Measurements from ENCODE around the gene MYO18A. TPM values are rescaled to one million over a fixed set of nuclear protein-coding genes. Genes with fewer than 3 reads are reported as not detected.

Gene MYO18A
- polyA plus RNA-seq, 1 donor (not counting 4 experiments of a cell fraction or from before 2014, with no cell fraction given) = 20.0 TPM

DNA sequence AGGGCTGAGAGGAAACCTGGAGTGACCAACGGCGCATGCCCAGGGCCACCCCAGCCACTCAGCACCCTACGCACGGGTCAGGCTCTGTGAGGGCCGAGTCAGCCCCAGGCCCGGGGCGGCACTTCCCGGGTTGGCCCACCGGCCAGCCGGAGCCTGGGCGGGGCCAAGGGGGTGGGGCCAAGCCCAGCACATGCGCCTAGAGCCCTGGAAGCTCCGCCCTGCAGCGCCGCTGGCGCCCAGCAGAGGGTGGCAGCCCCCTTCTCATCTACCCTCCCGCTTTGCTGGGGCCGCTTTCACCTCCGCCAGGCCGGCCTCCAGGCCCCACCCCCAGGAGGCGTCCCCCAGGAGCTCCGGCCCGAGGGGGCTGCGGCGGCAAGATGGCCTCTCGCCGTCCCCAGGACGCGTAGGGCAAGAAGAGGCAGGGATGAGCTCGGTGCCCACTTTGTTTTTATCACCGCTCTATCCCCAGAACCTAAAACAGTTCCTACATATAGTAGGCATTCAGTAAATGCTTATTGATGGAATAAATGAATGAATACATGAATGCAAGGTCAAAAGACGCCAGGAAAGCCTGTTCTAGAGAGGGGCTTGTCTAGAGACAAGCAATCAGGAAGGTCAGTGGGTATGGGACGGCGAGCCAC, 31.3 kb downstream of the MYO18A start:
- dilution Hi-C loops (cut with MboI; ENCODE audit: extremely low pct_ligation_motif_present, low sequenced_read_pairs) = no loop called here
- Histone ChIP-seq H3K9me1 (ENCODE audit: control insufficient read depth, extremely low read depth, insufficient read depth, low read length) (no peaks in the 10 kb centered on the region), H2AFZ (ENCODE audit: control insufficient read depth, low read length) (peak overlapping the region; percentile 40), H3K4me2 (ENCODE audit: control insufficient read depth, extremely low read depth, insufficient read depth, low read depth, low read length) (peak overlapping the region; percentile 84), H3K4me3 (ENCODE audit: control insufficient read depth in 2 of 3, extremely low read depth in 1 of 3, insufficient read depth in 2 of 3, low read depth in 1 of 3, low read length in 3 of 3) (peak overlapping the region in 2 of 3 experiments; percentile 48 to 53), H3K9ac (ENCODE audit: control insufficient read depth, extremely low read depth, insufficient read depth, low read length) (peak overlapping the region; percentile 78), H3K4me1 (ENCODE audit: control insufficient read depth, extremely low read depth, insufficient read depth, low read length) (peaks cover 76% of the 10 kb centered on the region), H3K79me2 (ENCODE audit: control insufficient read depth, insufficient read depth, low read length) (peaks cover 53% of the 10 kb centered on the region), H4K20me1 (ENCODE audit: control insufficient read depth, extremely low read depth, insufficient read depth, low read length) (no peaks in the 10 kb centered on the region), H3K36me3 (ENCODE audit: control insufficient read depth in 2 of 2, extremely low read depth in 1 of 2, insufficient read depth in 2 of 2, low read length in 2 of 2) (peaks cover 2 to 21% of the 10 kb centered on the region in 2 experiments), H3K27ac (ENCODE audit: control insufficient read depth, insufficient read depth, low read length) (peak overlapping the region; percentile 89), H3K27me3 (ENCODE audit: control insufficient read depth, extremely low read depth, insufficient read depth, low read length) (no peaks in the 10 kb centered on the region), H3K9me3 (ENCODE audit: control insufficient read depth, low read depth, low read length) (no peaks in the 10 kb centered on the region)
- no peak for TF ChIP-seq EZH2 (IDR thresholded peaks at IDR 0.05; ENCODE audit: low read length)
- TF ChIP-seq, protein P1, sequence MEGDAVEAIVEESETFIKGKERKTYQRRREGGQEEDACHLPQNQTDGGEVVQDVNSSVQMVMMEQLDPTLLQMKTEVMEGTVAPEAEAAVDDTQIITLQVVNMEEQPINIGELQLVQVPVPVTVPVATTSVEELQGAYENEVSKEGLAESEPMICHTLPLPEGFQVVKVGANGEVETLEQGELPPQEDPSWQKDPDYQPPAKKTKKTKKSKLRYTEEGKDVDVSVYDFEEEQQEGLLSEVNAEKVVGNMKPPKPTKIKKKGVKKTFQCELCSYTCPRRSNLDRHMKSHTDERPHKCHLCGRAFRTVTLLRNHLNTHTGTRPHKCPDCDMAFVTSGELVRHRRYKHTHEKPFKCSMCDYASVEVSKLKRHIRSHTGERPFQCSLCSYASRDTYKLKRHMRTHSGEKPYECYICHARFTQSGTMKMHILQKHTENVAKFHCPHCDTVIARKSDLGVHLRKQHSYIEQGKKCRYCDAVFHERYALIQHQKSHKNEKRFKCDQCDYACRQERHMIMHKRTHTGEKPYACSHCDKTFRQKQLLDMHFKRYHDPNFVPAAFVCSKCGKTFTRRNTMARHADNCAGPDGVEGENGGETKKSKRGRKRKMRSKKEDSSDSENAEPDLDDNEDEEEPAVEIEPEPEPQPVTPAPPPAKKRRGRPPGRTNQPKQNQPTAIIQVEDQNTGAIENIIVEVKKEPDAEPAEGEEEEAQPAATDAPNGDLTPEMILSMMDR (optimal IDR thresholded peaks at IDR 0.05 in 1 of 3, IDR thresholded peaks at IDR 0.05 in 1 of 3, conservative IDR thresholded peaks at IDR 0.05 in 1 of 3; ENCODE audit: extremely low read depth in 1 of 3, insufficient read depth in 2 of 3, low read length in 3 of 3) = peak; percentile 68 to 96 (median 93)
- FAIRE-seq (no peak), DNase-seq (ENCODE audit: low read depth, low spot score) (peak; percentile 66)

DNA sequence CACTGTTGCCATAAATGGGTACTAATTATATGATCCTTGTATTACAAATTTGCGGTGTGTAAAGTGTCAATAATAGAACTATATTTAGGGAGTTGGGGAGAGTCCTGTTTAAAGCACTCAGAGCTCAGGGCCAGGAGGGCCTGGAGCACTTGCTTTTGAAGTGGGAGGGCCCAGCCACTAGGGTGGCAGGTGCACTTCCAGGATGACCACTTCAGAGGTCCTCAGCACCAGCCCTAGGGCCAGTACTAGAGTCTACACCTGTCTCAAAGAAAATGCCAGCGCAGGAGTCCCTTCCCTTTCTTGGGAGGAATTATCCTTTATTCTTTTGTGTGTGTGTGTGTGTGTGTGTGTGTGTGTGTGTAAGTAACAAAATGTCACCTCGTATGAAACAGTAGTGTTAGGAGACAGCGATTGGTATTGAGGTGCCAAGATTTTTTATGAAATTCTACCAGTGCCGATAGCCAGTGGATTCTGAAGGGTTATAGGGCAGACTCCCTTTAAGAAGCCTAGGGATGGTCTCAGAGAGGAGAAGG, 31.9 kb downstream of the MYO18A start:
- no peak for TF ChIP-seq EZH2 (IDR thresholded peaks at IDR 0.05; ENCODE audit: low read length)
- TF ChIP-seq, protein P1 (optimal IDR thresholded peaks at IDR 0.05 in 1 of 3, IDR thresholded peaks at IDR 0.05 in 1 of 3, conservative IDR thresholded peaks at IDR 0.05 in 1 of 3; ENCODE audit: extremely low read depth in 1 of 3, insufficient read depth in 2 of 3, low read length in 3 of 3) = no peak
- no peaks in the 10 kb centered on the region for H3K27me3 ChIP-seq (ENCODE audit: control insufficient read depth, extremely low read depth, insufficient read depth, low read length)
- no peak overlapping the region for H2AFZ ChIP-seq (ENCODE audit: control insufficient read depth, low read length)
- DNase-seq (ENCODE audit: low read depth, low spot score) (no peak), FAIRE-seq (peak; percentile 13)
- peak overlapping the region in 1 of 3 experiments; percentile 53 for H3K4me3 ChIP-seq (ENCODE audit: control insufficient read depth in 2 of 3, extremely low read depth in 1 of 3, insufficient read depth in 2 of 3, low read depth in 1 of 3, low read length in 3 of 3)
- no peaks in the 10 kb centered on the region for H4K20me1 ChIP-seq (ENCODE audit: control insufficient read depth, extremely low read depth, insufficient read depth, low read length)
- H3K9ac ChIP-seq (ENCODE audit: control insufficient read depth, extremely low read depth, insufficient read depth, low read length) = peak overlapping the region; percentile 50
- H3K79me2 ChIP-seq (ENCODE audit: control insufficient read depth, insufficient read depth, low read length) = peaks cover 51% of the 10 kb centered on the region
- dilution Hi-C loops (cut with MboI; ENCODE audit: extremely low pct_ligation_motif_present, low sequenced_read_pairs) = no loop called here
- H3K27ac ChIP-seq (ENCODE audit: control insufficient read depth, insufficient read depth, low read length) = peak overlapping the region; percentile 53
- no peaks in the 10 kb centered on the region for H3K9me3 ChIP-seq (ENCODE audit: control insufficient read depth, low read depth, low read length)
- H3K4me1 ChIP-seq (ENCODE audit: control insufficient read depth, extremely low read depth, insufficient read depth, low read length) = peaks cover 70% of the 10 kb centered on the region
- peaks cover 2 to 15% of the 10 kb centered on the region in 2 experiments for H3K36me3 ChIP-seq (ENCODE audit: control insufficient read depth in 2 of 2, extremely low read depth in 1 of 2, insufficient read depth in 2 of 2, low read length in 2 of 2)
- peak overlapping the region; percentile 84 for H3K4me2 ChIP-seq (ENCODE audit: control insufficient read depth, extremely low read depth, insufficient read depth, low read depth, low read length)
- no peaks in the 10 kb centered on the region for H3K9me1 ChIP-seq (ENCODE audit: control insufficient read depth, extremely low read depth, insufficient read depth, low read length)

Measured in keratinocyte (primary cell).